Heart left ventricle (tissue), 16 donors: ENCODE data around the gene LYSMD4. TPM values are rescaled to one million over a fixed set of nuclear protein-coding genes. Genes with fewer than 3 reads are reported as not detected.
A peak's percentile ranks its signal among the peaks of the same experiment; 100 is the strongest.
"Not testable (repeated sequence)": the region's sequence is repeated elsewhere in the genome, so short reads cannot be mapped to it uniquely, and the experiment has no call there.

Experiments used
- ATAC-seq, 4 donors: fragments of 200-7000 bp; cut with Tn5 transposase; one replicate each; pipeline ENCODE4 v1.9.1; 2020 to 2022; ENCODE audit warnings: moderate library complexity in 4 of 4, mild to moderate bottlenecking in 3 of 4, moderate number of reproducible peaks in 1 of 4
- DNase-seq, 5 donors: peaks; one replicate each; pipeline ENCODE4 v3.0.0-alpha.2; 2020
- H3K27ac ChIP-seq, 12 donors: fragments of 200-600 bp; sonication (generic) in 4 of 12; one replicate each; pipeline versions ENCODE4 v1.5.0 to v1.8.0; 2016 to 2022; ENCODE audit warnings: mild to moderate bottlenecking in 2 of 12
- H3K27me3 ChIP-seq, 9 donors: fragments of 200-600 bp; sonication (generic) in 2 of 9; one replicate each; pipeline versions ENCODE4 v1.5.1 to v1.8.0; 2016 to 2022; ENCODE audit warnings: mild to moderate bottlenecking in 3 of 9
- H3K36me3 ChIP-seq, 9 donors: fragments of 200-600 bp; sonication (generic) in 2 of 9; one replicate each; pipeline versions ENCODE4 v1.5.0 to v1.8.0; 2018 to 2022; ENCODE audit warnings: mild to moderate bottlenecking in 2 of 9
- H3K4me1 ChIP-seq, 12 donors: fragments of 200-600 bp; sonication (generic) in 4 of 12; one replicate each; pipeline versions ENCODE4 v1.5.0 to v1.8.0; 2016 to 2022; ENCODE audit warnings: mild to moderate bottlenecking in 3 of 12
- H3K4me3 ChIP-seq, 12 donors: fragments of 200-600 bp; sonication (generic) in 4 of 12; one replicate each; pipeline versions ENCODE4 v1.5.0 to v1.8.0; 2017 to 2022; ENCODE audit warnings: mild to moderate bottlenecking in 9 of 12, moderate library complexity in 4 of 12
- H3K9me3 ChIP-seq, 12 donors: fragments of 200-600 bp; sonication (generic) in 4 of 12; one replicate each; pipeline versions ENCODE4 v1.5.0 to v1.8.0; 2016 to 2022; ENCODE audit warnings: mild to moderate bottlenecking in 1 of 12
- CTCF ChIP-seq, 12 donors: fragments of 200-600 bp; sonication (generic) in 4 of 12; IDR thresholded peaks; one replicate each; pipeline versions ENCODE4 v1.5.0 to v1.8.0; 2018 to 2022; ENCODE audit warnings: antibody characterized with exemption in 12 of 12, mild to moderate bottlenecking in 5 of 12
- POLR2A ChIP-seq, 2 donors: fragments of 450-650 bp; IDR thresholded peaks; one replicate each; pipeline ENCODE4 v1.6.1; 2017; ENCODE audit warnings: antibody characterized with exemption in 2 of 2, mild to moderate bottlenecking in 2 of 2, moderate library complexity in 2 of 2
- WGBS, 4 donors: extraction: QIAGEN DNeasy Blood & Tissue Kit in 2 of 4; methylation state at CpG; one replicate each; pipeline versions ENCODE4 v1.1.5 to v1.1.7; 2013 to 2018; 5-methylcytosine and 5-hydroxymethylcytosine counted together
- intact Hi-C, 10 donors: fragments of 100-400 bp; cut with DNase I; formaldehyde crosslinking; loops; one replicate each; pipeline versions ENCODE4 v1.11.1 to v1.14.2; 2022
- polyA plus RNA-seq, 2 donors: library from polyadenylated mRNA; stranded (reverse); fragments of 200-250 nt; gene quantifications; one replicate each; pipeline ENCODE4 v1.2.3, GENCODE V29; 2013
- total RNA-seq, 9 donors: library from RNA; depleted of rRNA in 2 of 9; stranded (reverse); fragments of >200 nt in 2 of 9; fragmentation: NEBNext Ultra II Directional in 3 of 9; extraction: Animal tissue kit (Norgen Biotek cat#: 25700) in 3 of 9; gene quantifications; one replicate each; pipeline versions ENCODE4 v1.1.0 to v1.2.4, GENCODE V29; 2016 to 2023
- donor health status: ischemic (EF 13 %, LVEDD 7.1; RV severe dilation, severe dysfunction).
- donor health status: healthy with polysubstance abuse.
- donor health status: DM: no; HTN: yes; CAD: no.
- donor health status: DM: no; HTN: no; CAD: no.
- donor health status: ischemic (EF 25% LVEDD 6.9; RV normal size, moderate dysfunction).
- donor health status: ischemic (EF 25% LVEDD 5.7; RV mildly dilated, moderate dysfunction).
- donor health status: healthy.
- donor health status: DM: yes; HTN: yes; CAD: no.
- donor health status: ischemic (EF 35%, LVEDD 5.7; RV mildly dilated, moderate dysfunction).
- donor health status: nonischemic (EF 11% LVEDD 7.7; RV severe dilation, severe dysfunction).
- donor health status: DM: yes; HTN: yes; CAD: no.
- donor health status: PGD.
- donor health status: ischemic (EF 29% LVEDD 5.4; RV normal size, mild dysfunction).
- donor health status: nonischemic (EF 23%, LVEDD 6.1; RV moderate dilation, normal function).

LYSMD4 gene
- total and polyA plus RNA-seq, 11 donors: 8.3 to 12.8 (median 10.1) TPM

- Histone ChIP-seq H3K4me3 (no peak overlapping the region), H3K27ac (no peak overlapping the region), H3K27me3 (no peaks in the 10 kb centered on the region), H3K9me3 (no peaks in the 10 kb centered on the region), H3K36me3 (no peaks in the 10 kb centered on the region), H3K4me1 (peaks cover 0 to 17% (median 0%) of the 10 kb centered on the region in 12 donors)
- ATAC-seq (no peak), DNase-seq (no peak)
- intact Hi-C loops: loop anchor here in 1 of 10 donors (5.0 kb wide), 2 partner anchors 40 to 470 kb away; no protein-coding TSS in a partner anchor
- WGBS, 4 donors: 79 to 89% (median 85%) methylated on average over 3 to 4 of the region's 4 CpGs
- no peak for TF ChIP-seq POLR2A (IDR thresholded peaks at IDR 0.05)
- no peak for TF ChIP-seq CTCF (IDR thresholded peaks at IDR 0.05)
These were observed 19.3 kb upstream of the LYSMD4 start for GRCh38 chr15:99752556-99752955.

- H3K4me1 ChIP-seq: peaks cover 0 to 13% (median 0%) of the 10 kb centered on the region in 12 donors
- H3K9me3 ChIP-seq, H3K27me3 ChIP-seq, DNase-seq, H3K36me3 ChIP-seq, H3K4me3 ChIP-seq, ATAC-seq: not testable (repeated sequence)
- intact Hi-C loops: loop anchor here in 1 of 10 donors (5.0 kb wide), 2 partner anchors 38 to 468 kb away; no protein-coding TSS in a partner anchor
- WGBS, 4 donors: 71 to 85% (median 79%) methylated on average over 11 of the region's 11 CpGs
- peak overlapping the region in 2 of 12 donors; percentile 41 to 60 for H3K27ac ChIP-seq
These were observed 17.1 kb upstream of the LYSMD4 start for GRCh38 chr15:99750326-99750725.

- TF ChIP-seq POLR2A (IDR thresholded peaks at IDR 0.05) (no peak), CTCF (IDR thresholded peaks at IDR 0.05) (no peak)
- Histone ChIP-seq H3K9me3 (no peaks in the 10 kb centered on the region), H3K36me3 (no peaks in the 10 kb centered on the region), H3K4me3 (no peak overlapping the region), H3K27me3 (no peaks in the 10 kb centered on the region), H3K4me1 (peaks cover 0 to 13% (median 0%) of the 10 kb centered on the region in 12 donors), H3K27ac (peak overlapping the region in 3 of 12 donors; percentile 26 to 41 (median 33))
- intact Hi-C loops: no loop called here
- DNase-seq (peak in 2 of 5 donors; percentile 15 to 62), ATAC-seq (peak in 3 of 4 donors; percentile 69 to 86 (median 77))
- 61 to 79% (median 70%) methylated on average over 6 of the region's 6 CpGs for whole genome bisulfite sequencing, 4 donors
These were observed 16.1 kb upstream of the LYSMD4 start for GRCh38 chr15:99749386-99749785.

- Histone ChIP-seq H3K27me3 (no peaks in the 10 kb centered on the region), H3K4me3 (no peak overlapping the region), H3K9me3 (no peaks in the 10 kb centered on the region), H3K4me1 (peaks cover 0 to 13% (median 0%) of the 10 kb centered on the region in 12 donors), H3K36me3 (no peaks in the 10 kb centered on the region), H3K27ac (no peak overlapping the region)
- intact Hi-C loops: no loop called here
- ATAC-seq (no peak), DNase-seq (no peak)
- no peak for TF ChIP-seq CTCF (IDR thresholded peaks at IDR 0.05)
- TF ChIP-seq POLR2A (IDR thresholded peaks at IDR 0.05): no peak
- WGBS, 4 donors: 92 to 94% (median 93%) methylated on average over 9 of the region's 9 CpGs
These were observed 12.3 kb upstream of the LYSMD4 start for GRCh38 chr15:99745370-99746086.
